Bronchial epithelial cell (primary cell): Measurements from ENCODE around the gene ELOVL5. TPM values are rescaled to one million over a fixed set of nuclear protein-coding genes. Genes with fewer than 3 reads are reported as not detected.
"Not testable (repeated sequence)": the region's sequence is repeated elsewhere in the genome, so short reads cannot be mapped to it uniquely, and the experiment has no call there.

Experiments
- DNase-seq: peaks from one replicate; pipeline ENCODE4 v3.0.0-alpha.2; 2010; ENCODE audit warnings: low read depth
- FAIRE-seq: peaks from 2 replicates; lab custom pipeline; 2011; peaks lifted over from hg19 to GRCh38; lab: Jason Lieb, UNC
- H3K27me3 ChIP-seq: 2 replicates; pipeline ENCODE4 v1.5.1; 2011; ENCODE audit warnings: low read length; ENCODE audit not compliant: control insufficient read depth, insufficient read depth
- H3K36me3 ChIP-seq: 2 replicates; pipeline ENCODE4 v1.5.1; 2011; ENCODE audit warnings: low read length; ENCODE audit not compliant: control insufficient read depth, insufficient read depth
- H3K4me3 ChIP-seq: 2 replicates; pipeline ENCODE4 v1.5.1; 2011; ENCODE audit warnings: mild to moderate bottlenecking, low read depth, low read length, control low read depth
- CTCF ChIP-seq: IDR thresholded peaks from 2 replicates; pipeline ENCODE4 v1.5.1; 2011; ENCODE audit warnings: mild to moderate bottlenecking, moderate library complexity, low read length, control low read depth, inconsistent platforms; ENCODE audit not compliant: insufficient read depth, severe bottlenecking
- total RNA-seq: library from RNA; depleted of rRNA; stranded (reverse); fragments of >200 nt; gene quantifications from 2 replicates; pipeline ENCODE4 v1.2.1, GENCODE V29; 2014

ELOVL5 gene
- total RNA-seq, 1 donor from 2014 or later, result 42.1 TPM

GRCh38 chr6:53390010-53390409 lies 41.3 kb upstream of the ELOVL5 start:
- H3K27me3 ChIP-seq, result no peaks in the 10 kb centered on the region
- H3K36me3 ChIP-seq, result no peaks in the 10 kb centered on the region
- FAIRE-seq (no peak), DNase-seq (no peak)
- TF ChIP-seq CTCF, result no peak
- no peak overlapping the region for H3K4me3 ChIP-seq

- not testable (repeated sequence) for FAIRE-seq, H3K36me3 ChIP-seq, H3K27me3 ChIP-seq, H3K4me3 ChIP-seq, DNase-seq
Observed at GRCh38 chr6:53388615-53389014, 39.9 kb upstream of the ELOVL5 start.

GRCh38 chr6:53382421-53382820 lies 33.7 kb upstream of the ELOVL5 start:
- no peak overlapping the region for H3K4me3 ChIP-seq
- H3K36me3 ChIP-seq, result no peaks in the 10 kb centered on the region
- H3K27me3 ChIP-seq, result peaks cover 2% of the 10 kb centered on the region
- FAIRE-seq (no peak), DNase-seq (no peak)
- no peak for TF ChIP-seq CTCF

GRCh38 chr6:53378208-53378607 lies 29.5 kb upstream of the ELOVL5 start:
- Histone ChIP-seq H3K36me3 (no peaks in the 10 kb centered on the region), H3K27me3 (peaks cover 2% of the 10 kb centered on the region), H3K4me3 (no peak overlapping the region)
- no peak for TF ChIP-seq CTCF
- no peak for FAIRE-seq
- DNase-seq, result no peak

- FAIRE-seq (no peak), DNase-seq (no peak)
- TF ChIP-seq CTCF, result no peak
- Histone ChIP-seq H3K4me3 (no peak overlapping the region), H3K27me3 (peaks cover 2% of the 10 kb centered on the region), H3K36me3 (no peaks in the 10 kb centered on the region)
Observed at GRCh38 chr6:53377793-53378192, 29.0 kb upstream of the ELOVL5 start.

GRCh38 chr6:53377289-53377688 lies 28.5 kb upstream of the ELOVL5 start:
- TF ChIP-seq CTCF, result no peak
- FAIRE-seq, result no peak
- DNase-seq, result no peak
- no peak overlapping the region for H3K4me3 ChIP-seq
- peaks cover 2% of the 10 kb centered on the region for H3K27me3 ChIP-seq
- H3K36me3 ChIP-seq, result no peaks in the 10 kb centered on the region
